Peyer's patch (tissue), 4 donors: ENCODE results near the gene INTS12. TPM values are rescaled to one million over a fixed set of nuclear protein-coding genes. Genes with fewer than 3 reads are reported as not detected.
"Not testable (repeated sequence)": the region's sequence is repeated elsewhere in the genome, so short reads cannot be mapped to it uniquely, and the experiment has no call there.

Experiments
- DNase-seq, 3 donors: peaks; one replicate each; pipeline ENCODE4 v3.0.0-alpha.2; 2017 to 2019
- H3K27ac ChIP-seq, 4 donors: fragments of 200-600 bp; sonication (generic); one replicate each; pipeline ENCODE4 v1.5.1; 2016 to 2019
- H3K27me3 ChIP-seq, 2 donors: fragments of 200-600 bp; sonication (generic); one replicate each; pipeline ENCODE4 v1.5.1; 2019
- H3K36me3 ChIP-seq, 3 donors: fragments of 200-600 bp; sonication (generic); one replicate each; pipeline ENCODE4 v1.5.1; 2016 to 2019
- H3K4me1 ChIP-seq, 4 donors: fragments of 200-600 bp; sonication (generic); one replicate each; pipeline ENCODE4 v1.5.1; 2016 to 2019
- H3K4me3 ChIP-seq, 4 donors: fragments of 200-600 bp; sonication (generic); 1 replicate in 3 of 4; 2 replicates in 1 of 4; pipeline ENCODE4 v1.5.1; 2016 to 2019; ENCODE audit warnings: mild to moderate bottlenecking in 1 of 4
- H3K9me3 ChIP-seq, 4 donors: fragments of 200-600 bp; sonication (generic); one replicate each; pipeline ENCODE4 v1.5.1; 2016 to 2019; ENCODE audit warnings: mild to moderate bottlenecking in 1 of 4
- POLR2A ChIP-seq, 2 donors: fragments of 450-650 bp; IDR thresholded peaks; one replicate each; pipeline ENCODE4 v1.5.1; 2017; ENCODE audit warnings: antibody characterized with exemption in 2 of 2, mild to moderate bottlenecking in 2 of 2, moderate library complexity in 2 of 2
- total RNA-seq, 4 donors: library from RNA; depleted of rRNA; stranded (reverse); fragments of >200 nt; gene quantifications; one replicate each; pipeline ENCODE4 v1.1.0, GENCODE V29; 2016
- TF ChIP-seq, protein P1 (sequence below), 6 experiments: fragments of 450-650 bp in 4 of 6; fragments of 200-600 bp in 2 of 6; sonication (generic) in 1 of 6; IDR thresholded peaks; one replicate each; pipeline ENCODE4 v1.5.1; 2017 to 2019; ENCODE audit warnings: antibody characterized with exemption in 6 of 6, mild to moderate bottlenecking in 3 of 6, moderate library complexity in 1 of 6

Gene INTS12
- total RNA-seq, 4 donors from 2014 or later, result 2.5 to 25.3 (median 21.1) TPM

DNA sequence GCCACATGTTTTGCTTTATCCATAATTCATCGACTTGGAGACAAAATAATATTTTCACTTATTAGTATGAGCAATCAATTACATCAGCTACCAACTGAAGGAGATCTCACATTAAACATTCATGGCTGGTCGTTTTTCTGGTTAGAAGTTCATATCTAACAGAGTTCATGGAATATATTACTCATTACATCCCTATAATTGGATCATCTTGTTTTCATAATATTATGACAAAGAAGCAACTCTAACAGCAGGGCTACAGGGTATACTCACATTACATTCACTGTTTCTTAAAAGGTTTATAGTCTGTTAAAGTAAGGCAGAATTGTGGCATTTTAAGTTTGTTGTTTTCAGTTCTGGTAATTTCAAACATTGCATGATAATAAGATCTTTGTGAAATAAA lies 33.1 kb upstream of the INTS12 start:
- H3K4me3 ChIP-seq, result no peak overlapping the region
- TF ChIP-seq, protein P1, sequence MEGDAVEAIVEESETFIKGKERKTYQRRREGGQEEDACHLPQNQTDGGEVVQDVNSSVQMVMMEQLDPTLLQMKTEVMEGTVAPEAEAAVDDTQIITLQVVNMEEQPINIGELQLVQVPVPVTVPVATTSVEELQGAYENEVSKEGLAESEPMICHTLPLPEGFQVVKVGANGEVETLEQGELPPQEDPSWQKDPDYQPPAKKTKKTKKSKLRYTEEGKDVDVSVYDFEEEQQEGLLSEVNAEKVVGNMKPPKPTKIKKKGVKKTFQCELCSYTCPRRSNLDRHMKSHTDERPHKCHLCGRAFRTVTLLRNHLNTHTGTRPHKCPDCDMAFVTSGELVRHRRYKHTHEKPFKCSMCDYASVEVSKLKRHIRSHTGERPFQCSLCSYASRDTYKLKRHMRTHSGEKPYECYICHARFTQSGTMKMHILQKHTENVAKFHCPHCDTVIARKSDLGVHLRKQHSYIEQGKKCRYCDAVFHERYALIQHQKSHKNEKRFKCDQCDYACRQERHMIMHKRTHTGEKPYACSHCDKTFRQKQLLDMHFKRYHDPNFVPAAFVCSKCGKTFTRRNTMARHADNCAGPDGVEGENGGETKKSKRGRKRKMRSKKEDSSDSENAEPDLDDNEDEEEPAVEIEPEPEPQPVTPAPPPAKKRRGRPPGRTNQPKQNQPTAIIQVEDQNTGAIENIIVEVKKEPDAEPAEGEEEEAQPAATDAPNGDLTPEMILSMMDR (IDR thresholded peaks at IDR 0.05), result no peak
- no peak for TF ChIP-seq POLR2A (IDR thresholded peaks at IDR 0.05)
- H3K27ac ChIP-seq, result no peak overlapping the region
- H3K9me3 ChIP-seq, result peaks cover 0 to 4% (median 0%) of the 10 kb centered on the region in 4 donors
- no peaks in the 10 kb centered on the region for H3K27me3 ChIP-seq
- no peak for DNase-seq
- H3K36me3 ChIP-seq, result no peaks in the 10 kb centered on the region
- no peaks in the 10 kb centered on the region for H3K4me1 ChIP-seq

DNA sequence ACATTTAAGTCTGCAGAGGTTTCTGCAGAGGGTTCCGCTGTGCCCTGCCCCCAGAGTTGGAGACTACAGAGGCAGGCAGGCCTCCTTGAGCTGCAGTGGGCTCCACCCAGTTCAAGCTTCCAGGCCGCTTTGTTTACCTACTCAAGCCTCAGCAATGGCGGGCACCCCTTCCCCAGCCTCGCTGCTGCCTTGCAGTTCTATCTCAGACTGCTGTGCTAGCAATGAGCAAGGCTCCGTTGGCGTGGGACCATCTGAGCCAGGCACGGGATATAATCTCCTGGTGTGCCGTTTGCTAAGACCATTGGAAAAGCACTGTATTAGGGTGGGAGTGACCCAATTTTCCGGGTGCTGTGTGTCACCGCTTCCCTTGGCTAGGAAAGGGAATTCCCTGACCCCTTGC lies 26.7 kb upstream of the INTS12 start:
- not testable (repeated sequence) for H3K27ac ChIP-seq, H3K27me3 ChIP-seq, H3K9me3 ChIP-seq, H3K4me1 ChIP-seq, DNase-seq, H3K4me3 ChIP-seq
- H3K36me3 ChIP-seq, result peaks cover 0 to 14% (median 0%) of the 10 kb centered on the region in 3 donors

DNA sequence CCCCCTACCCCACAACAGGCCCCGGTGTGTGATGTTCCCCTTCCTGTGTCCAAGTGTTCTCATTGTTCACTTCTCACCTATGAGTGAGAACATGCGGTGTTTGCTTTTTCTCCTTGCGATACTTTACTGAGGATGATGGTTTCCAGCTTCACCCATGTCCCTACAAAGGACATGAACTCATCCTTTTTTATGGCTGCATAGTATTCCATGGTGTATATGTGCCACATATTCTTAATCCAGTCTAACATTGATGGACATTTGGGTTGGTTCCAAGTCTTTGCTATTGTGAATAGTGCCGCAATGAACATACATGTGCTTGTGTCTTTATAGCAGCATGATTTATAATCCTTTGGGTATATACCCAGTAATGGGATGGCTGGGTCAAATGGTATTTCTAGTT lies 21.4 kb upstream of the INTS12 start:
- not testable (repeated sequence) for H3K27ac ChIP-seq, H3K36me3 ChIP-seq, H3K27me3 ChIP-seq, H3K4me3 ChIP-seq, DNase-seq, H3K9me3 ChIP-seq, H3K4me1 ChIP-seq

DNA sequence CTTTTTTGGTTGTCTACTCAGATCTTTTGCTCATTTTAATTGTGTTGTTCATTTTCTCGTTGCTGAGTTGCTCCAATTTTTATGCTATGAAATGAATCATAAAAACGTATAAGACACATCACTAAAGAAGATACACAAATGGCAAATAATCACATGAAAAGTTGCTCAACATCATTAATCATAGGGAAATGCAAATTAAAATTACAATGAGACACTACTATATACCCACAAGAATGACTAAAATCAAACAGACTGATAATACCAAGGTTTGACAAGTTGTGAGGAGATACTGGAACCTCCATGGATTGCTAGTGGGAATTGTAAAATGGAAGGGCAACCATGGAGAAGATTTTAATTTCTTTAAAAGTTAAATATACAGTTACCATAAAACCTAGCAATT lies 17.1 kb upstream of the INTS12 start:
- no peak overlapping the region for H3K4me3 ChIP-seq
- no peaks in the 10 kb centered on the region for H3K4me1 ChIP-seq
- H3K27ac ChIP-seq, result no peak overlapping the region
- TF ChIP-seq, protein P1 (IDR thresholded peaks at IDR 0.05), result no peak
- TF ChIP-seq POLR2A (IDR thresholded peaks at IDR 0.05), result no peak
- H3K36me3 ChIP-seq, result no peaks in the 10 kb centered on the region
- H3K9me3 ChIP-seq, result no peaks in the 10 kb centered on the region
- no peak for DNase-seq
- H3K27me3 ChIP-seq, result no peaks in the 10 kb centered on the region

DNA sequence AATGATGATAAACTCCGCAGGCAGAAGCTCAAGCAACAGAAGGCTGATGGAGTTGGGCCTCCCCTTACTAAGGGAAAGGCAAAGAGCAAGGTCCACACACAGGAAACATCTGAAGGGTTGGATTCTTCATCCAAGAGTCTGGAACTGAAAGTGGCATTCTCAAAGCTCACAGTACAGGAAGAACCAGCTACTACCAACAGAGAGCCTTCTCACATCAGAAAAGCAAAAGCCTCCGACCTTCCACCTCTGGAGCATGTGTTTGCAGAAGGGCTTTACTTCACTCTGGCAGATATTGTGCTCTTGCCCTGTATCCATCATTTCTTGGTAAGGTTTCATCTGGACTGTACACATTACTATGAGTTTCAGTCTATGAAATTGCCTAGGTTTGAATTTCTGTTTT lies 10.7 kb upstream of the INTS12 start:
- Histone ChIP-seq H3K9me3 (no peaks in the 10 kb centered on the region), H3K4me1 (no peaks in the 10 kb centered on the region), H3K36me3 (no peaks in the 10 kb centered on the region), H3K27ac (no peak overlapping the region), H3K27me3 (no peaks in the 10 kb centered on the region), H3K4me3 (no peak overlapping the region)
- TF ChIP-seq POLR2A (IDR thresholded peaks at IDR 0.05), result no peak
- TF ChIP-seq, protein P1 (IDR thresholded peaks at IDR 0.05), result no peak
- no peak for DNase-seq

DNA sequence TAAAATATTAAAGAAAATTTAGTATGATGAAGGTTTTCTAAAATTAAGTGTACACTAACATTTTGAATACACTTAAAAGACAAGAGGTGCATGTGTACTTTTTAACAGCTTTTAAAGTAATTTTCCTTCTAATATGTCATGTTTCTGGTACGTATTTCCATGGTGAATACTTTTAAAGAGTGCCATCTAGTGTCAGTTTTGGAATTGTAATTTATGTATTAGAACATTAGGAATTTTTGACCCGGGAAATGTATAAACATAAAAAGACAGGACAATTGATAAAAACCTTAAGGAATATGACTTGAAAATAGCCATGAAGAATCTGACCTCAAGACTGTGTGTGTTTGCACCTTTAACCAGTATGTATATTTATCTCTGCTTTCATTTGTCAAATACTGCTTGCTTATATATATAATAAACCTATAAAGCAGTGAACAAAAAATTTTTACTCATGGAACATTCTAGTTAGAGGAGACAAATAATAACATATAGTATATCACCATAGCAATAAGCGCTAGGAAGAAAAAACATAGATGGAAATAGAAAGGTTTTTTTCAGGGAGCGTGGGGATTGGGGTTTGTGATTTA lies 7.3 kb upstream of the INTS12 start:
- Histone ChIP-seq H3K36me3 (no peaks in the 10 kb centered on the region), H3K4me1 (no peaks in the 10 kb centered on the region), H3K27ac (no peak overlapping the region), H3K9me3 (no peaks in the 10 kb centered on the region), H3K4me3 (no peak overlapping the region), H3K27me3 (no peaks in the 10 kb centered on the region)
- TF ChIP-seq POLR2A (IDR thresholded peaks at IDR 0.05), result no peak
- TF ChIP-seq, protein P1 (IDR thresholded peaks at IDR 0.05), result peak in 5 of 6 experiments; percentile 34 to 67 (median 60)
- no peak for DNase-seq

DNA sequence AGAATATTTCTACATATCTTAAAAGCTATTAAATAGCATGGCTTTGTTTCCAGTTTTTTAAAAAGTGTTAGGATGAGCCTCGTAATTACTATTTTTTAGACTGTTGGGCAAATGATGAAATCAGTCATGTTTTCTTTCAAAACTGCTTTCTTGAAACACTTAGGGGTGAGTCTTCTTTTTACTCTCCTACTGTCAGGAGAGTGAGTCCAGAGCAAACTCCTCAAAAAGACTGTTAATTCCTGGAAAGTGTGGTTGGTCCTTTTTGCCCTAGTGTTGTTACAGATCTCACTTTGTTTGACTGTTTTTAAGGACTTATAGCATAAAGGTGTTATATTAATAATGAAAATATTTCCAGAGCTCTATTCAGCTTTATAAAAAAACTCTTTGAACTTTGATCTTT lies 6.4 kb upstream of the INTS12 start:
- no peaks in the 10 kb centered on the region for H3K27me3 ChIP-seq
- peaks cover 0 to 1% (median 0%) of the 10 kb centered on the region in 4 donors for H3K4me1 ChIP-seq
- DNase-seq, result no peak
- TF ChIP-seq POLR2A (IDR thresholded peaks at IDR 0.05), result no peak
- TF ChIP-seq, protein P1 (IDR thresholded peaks at IDR 0.05), result no peak
- H3K4me3 ChIP-seq, result no peak overlapping the region
- no peaks in the 10 kb centered on the region for H3K9me3 ChIP-seq
- H3K27ac ChIP-seq, result no peak overlapping the region
- H3K36me3 ChIP-seq, result no peaks in the 10 kb centered on the region
